ENCODE data around the gene TMPRSS11F.

DNA sequence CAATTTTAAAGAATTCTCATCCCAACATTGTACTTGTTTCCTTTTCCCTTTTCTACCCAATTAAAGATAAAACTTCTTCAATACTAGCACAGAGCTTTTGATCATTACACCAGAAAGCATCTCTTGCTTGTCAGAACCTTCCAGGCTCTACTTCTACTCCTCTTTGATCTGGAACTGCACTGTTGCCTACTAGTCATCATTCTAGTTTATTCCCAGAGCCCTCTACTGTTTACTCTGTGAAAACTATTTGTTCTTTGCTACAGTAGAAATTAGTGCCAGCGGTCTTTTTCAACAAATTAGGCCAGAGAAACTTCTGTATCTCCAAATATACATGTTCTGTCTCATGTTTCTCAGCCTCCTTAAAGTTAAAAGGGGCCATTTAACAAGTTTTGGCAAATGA lies 46.8 kb upstream of the TMPRSS11F start:
- TF ChIP-seq, protein P1, sequence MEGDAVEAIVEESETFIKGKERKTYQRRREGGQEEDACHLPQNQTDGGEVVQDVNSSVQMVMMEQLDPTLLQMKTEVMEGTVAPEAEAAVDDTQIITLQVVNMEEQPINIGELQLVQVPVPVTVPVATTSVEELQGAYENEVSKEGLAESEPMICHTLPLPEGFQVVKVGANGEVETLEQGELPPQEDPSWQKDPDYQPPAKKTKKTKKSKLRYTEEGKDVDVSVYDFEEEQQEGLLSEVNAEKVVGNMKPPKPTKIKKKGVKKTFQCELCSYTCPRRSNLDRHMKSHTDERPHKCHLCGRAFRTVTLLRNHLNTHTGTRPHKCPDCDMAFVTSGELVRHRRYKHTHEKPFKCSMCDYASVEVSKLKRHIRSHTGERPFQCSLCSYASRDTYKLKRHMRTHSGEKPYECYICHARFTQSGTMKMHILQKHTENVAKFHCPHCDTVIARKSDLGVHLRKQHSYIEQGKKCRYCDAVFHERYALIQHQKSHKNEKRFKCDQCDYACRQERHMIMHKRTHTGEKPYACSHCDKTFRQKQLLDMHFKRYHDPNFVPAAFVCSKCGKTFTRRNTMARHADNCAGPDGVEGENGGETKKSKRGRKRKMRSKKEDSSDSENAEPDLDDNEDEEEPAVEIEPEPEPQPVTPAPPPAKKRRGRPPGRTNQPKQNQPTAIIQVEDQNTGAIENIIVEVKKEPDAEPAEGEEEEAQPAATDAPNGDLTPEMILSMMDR (IDR thresholded peaks at IDR 0.05; ENCODE audit: low read depth, low read length), result peak; percentile 4; the same call in 1 of the 2 replicates
- no peak for TF ChIP-seq EZH2phosphoT487 (IDR thresholded peaks at IDR 0.05; ENCODE audit: low read depth)

All from OCI-LY3 (cell line).